OCI-LY7 (cell line): Measurements from ENCODE around the gene SOX4. TPM values are rescaled to one million over a fixed set of nuclear protein-coding genes. Genes with fewer than 3 reads are reported as not detected.

Experiments used
- BruUV-seq: library from RNA; stranded (reverse); fragments of 400-500 nt; replicated peaks from 2 replicates; lab custom pipeline; 2021; lab: Mats Ljungman, UMichigan
- CTCF ChIA-PET: fragments of 300-600 bp; sonication (Branson Sonifier 250); formaldehyde crosslinking; loops from one replicate; lab custom pipeline; 2022; ENCODE audit warnings: antibody characterized with exemption; ENCODE audit not compliant: unreplicated experiment; lab: Charles Lee
- POLR2A ChIA-PET: fragments of 300-600 bp; sonication (Branson Sonifier 250); formaldehyde crosslinking; loops from one replicate; lab custom pipeline; 2022; ENCODE audit warnings: antibody characterized with exemption; lab: Charles Lee
- DNase-seq: peaks from one replicate; pipeline ENCODE4 v3.0.0-alpha.2; 2015; ENCODE audit warnings: low spot score
- H2AFZ ChIP-seq: fragments of 200-600 bp; sonication (generic), shearing (Covaris generic); 2 replicates; pipeline ENCODE4 v1.6.1; 2014; ENCODE audit warnings: mild to moderate bottlenecking, antibody characterized with exemption, low read length, moderate library complexity
- H3K27ac ChIP-seq: fragments of 200-600 bp; sonication (generic); 2 replicates; pipeline ENCODE4 v1.5.1; 2014; ENCODE audit warnings: mixed run types, low read depth, mild to moderate bottlenecking, moderate library complexity, low read length, inconsistent platforms; ENCODE audit not compliant: poor library complexity, severe bottlenecking
- H3K36me3 ChIP-seq: fragments of 200-600 bp; sonication (generic); 2 replicates; pipeline ENCODE4 v1.6.1; 2014; ENCODE audit warnings: mild to moderate bottlenecking, antibody characterized with exemption, low read length, moderate library complexity, mixed read lengths; ENCODE audit not compliant: insufficient read depth
- H3K4me1 ChIP-seq: fragments of 200-600 bp; sonication (generic); 2 replicates; pipeline ENCODE4 v1.5.1; 2014; ENCODE audit warnings: mild to moderate bottlenecking, low read length; ENCODE audit not compliant: insufficient read depth, poor library complexity, severe bottlenecking
- H3K4me2 ChIP-seq: fragments of 200-600 bp; sonication (generic); 2 replicates; pipeline ENCODE4 v1.6.1; 2014; ENCODE audit warnings: mild to moderate bottlenecking, low read length
- H3K4me3 ChIP-seq: fragments of 200-600 bp; sonication (generic); 2 replicates; pipeline ENCODE4 v1.5.1; 2014; ENCODE audit warnings: mild to moderate bottlenecking, low read depth, low read length; ENCODE audit not compliant: poor library complexity, severe bottlenecking
- H3K79me2 ChIP-seq: fragments of 200-600 bp; sonication (generic); 2 replicates; pipeline ENCODE4 v1.6.1; 2016; ENCODE audit warnings: low read depth, mild to moderate bottlenecking, low read length, moderate library complexity, mixed read lengths; ENCODE audit not compliant: insufficient read depth
- H3K9me2 ChIP-seq: fragments of 200-600 bp; sonication (generic); 2 replicates; pipeline ENCODE4 v1.6.1; 2016; ENCODE audit warnings: mild to moderate bottlenecking, low read length, mixed read lengths; ENCODE audit not compliant: insufficient read depth
- H3K9me3 ChIP-seq: fragments of 200-600 bp; sonication (generic); 2 replicates; pipeline ENCODE4 v1.6.1; 2014; ENCODE audit warnings: mild to moderate bottlenecking, mixed run types, low read length, mixed read lengths
- H4K20me1 ChIP-seq: fragments of 200-600 bp; sonication (generic); 2 replicates; pipeline ENCODE4 v1.6.1; 2014; ENCODE audit warnings: mild to moderate bottlenecking, antibody characterized with exemption, low read length, moderate library complexity, mixed read lengths; ENCODE audit not compliant: insufficient read depth
- CTCF ChIP-seq: fragments of 200-600 bp; sonication (generic); conservative IDR thresholded peaks from 2 replicates; pipeline ENCODE4 v1.5.1; 2014; ENCODE audit warnings: mild to moderate bottlenecking, antibody characterized with exemption, low read length, moderate library complexity, mixed read lengths
- EZH2phosphoT487 ChIP-seq: fragments of 200-600 bp; sonication (generic); IDR thresholded peaks from 2 replicates; pipeline ENCODE4 v1.6.1; 2018; ENCODE audit warnings: low read depth, borderline replicate concordance, mild to moderate bottlenecking, mixed run types, antibody characterized with exemption, low read length, moderate library complexity, mixed read lengths
- intact Hi-C: fragments of 100-400 bp; cut with micrococcal nuclease; formaldehyde crosslinking; loops from one replicate; pipeline ENCODE4 v1.10.0; 2022; ENCODE audit not compliant: unreplicated experiment
- small RNA-seq: library from RNA; depleted of rRNA; stranded (forward); fragments of <200 nt; gene quantifications from one replicate; pipeline ENCODE3, GENCODE V24; 2014
- total RNA-seq, 2 experiments: library from RNA; depleted of rRNA in 1 of 2; stranded (reverse); fragments of >200 nt in 1 of 2; shearing (Covaris generic) in 1 of 2; gene quantifications; 2 replicates each; pipeline ENCODE4 v1.2.3, GENCODE V29; 2014 to 2022

SOX4 gene
- total RNA-seq, 2 experiments from 2014 or later, result 55.2 to 58.1 TPM

- no peak for DNase-seq
- ChIA-PET CTCF (no interaction called here), POLR2A (interaction anchor here (0.6 to 1.5 kb wide), 4 partner anchors 9 to 228 kb away, joined by 3 to 5 read pairs (median 4); no protein-coding TSS in a partner anchor)
- no peaks in the 10 kb centered on the region for H4K20me1 ChIP-seq
- 0 out of 2 replicates have a peak overlapping the region, but pooled peaks have one; percentile 26 for H2AFZ ChIP-seq
- H3K9me2 ChIP-seq, result no peaks in the 10 kb centered on the region
- no TSS peak for BruUV-seq
- H3K4me1 ChIP-seq, result no peaks in the 10 kb centered on the region
- no peak overlapping the region for H3K4me2 ChIP-seq
- no peak overlapping the region for H3K27ac ChIP-seq
- H3K4me3 ChIP-seq, result no peak overlapping the region
- TF ChIP-seq CTCF (no peak), EZH2phosphoT487 (no peak)
- intact Hi-C loops, result no loop called here
- H3K9me3 ChIP-seq, result no peaks in the 10 kb centered on the region
- H3K36me3 ChIP-seq, result no peaks in the 10 kb centered on the region
- H3K79me2 ChIP-seq, result no peaks in the 10 kb centered on the region
Observed at GRCh38 chr6:21639316-21639715, 45.8 kb downstream of the SOX4 start.

Small RNA genes lying within 50 kb of the gene (small RNA-seq; reads per million reads assigned to genes)
- not detected for gene BOLA2P3
